Karpas-422 (cell line): ENCODE results near the gene NTM. TPM values are rescaled to one million over a fixed set of nuclear protein-coding genes. Genes with fewer than 3 reads are reported as not detected.

ENCODE experiments used
- DNase-seq: peaks from one replicate; pipeline ENCODE4 v3.0.0-alpha.2; 2015
- H2AFZ ChIP-seq: fragments of 200-600 bp; sonication (generic); 2 replicates; pipeline ENCODE4 v1.6.1; 2014; ENCODE audit warnings: antibody characterized with exemption, low read length, mixed read lengths
- H3K27ac ChIP-seq: fragments of 200-600 bp; sonication (generic); 2 replicates; pipeline ENCODE4 v1.5.1; 2014; ENCODE audit warnings: mild to moderate bottlenecking, low read length, moderate library complexity
- H3K27me3 ChIP-seq: fragments of 200-600 bp; sonication (generic); 2 replicates; pipeline ENCODE4 v1.6.1; 2014; ENCODE audit warnings: low read length, mixed read lengths
- H3K36me3 ChIP-seq: fragments of 200-600 bp; sonication (generic); 2 replicates; pipeline ENCODE4 v1.6.1; 2014; ENCODE audit warnings: low read length, mixed read lengths; ENCODE audit not compliant: insufficient read depth
- H3K4me1 ChIP-seq: fragments of 200-600 bp; sonication (generic); 2 replicates; pipeline ENCODE4 v1.6.1; 2014; ENCODE audit warnings: mild to moderate bottlenecking, low read length, mixed read lengths
- H3K4me2 ChIP-seq: fragments of 200-600 bp; sonication (generic); 2 replicates; pipeline ENCODE4 v1.6.1; 2014; ENCODE audit warnings: low read length, low read depth, mild to moderate bottlenecking; ENCODE audit not compliant: poor library complexity, severe bottlenecking
- H3K4me3 ChIP-seq: fragments of 200-600 bp; sonication (generic); 2 replicates; pipeline ENCODE4 v1.5.1; 2014; ENCODE audit warnings: mild to moderate bottlenecking, antibody characterized with exemption, low read length, mixed read lengths
- H3K79me2 ChIP-seq: fragments of 200-600 bp; sonication (generic); 2 replicates; pipeline ENCODE4 v1.6.1; 2014; ENCODE audit warnings: mild to moderate bottlenecking, low read length, mixed read lengths
- H3K9ac ChIP-seq: fragments of 200-600 bp; sonication (generic); 2 replicates; pipeline ENCODE4 v1.6.0; 2014; ENCODE audit warnings: low read length
- H3K9me2 ChIP-seq: fragments of 200-600 bp; sonication (generic), shearing (Covaris generic); replicated peaks from 2 replicates; pipeline ENCODE4 v1.6.0; 2014; ENCODE audit warnings: mild to moderate bottlenecking, low read length, moderate library complexity; ENCODE audit not compliant: insufficient read depth
- H3K9me3 ChIP-seq: fragments of 300-700, 200-600 bp; sonication (generic); 2 replicates; pipeline ENCODE4 v1.6.1; 2014; ENCODE audit warnings: low read length, mixed read lengths
- H4K20me1 ChIP-seq: fragments of 200-600 bp; sonication (generic); 2 replicates; pipeline ENCODE4 v1.6.1; 2014; ENCODE audit warnings: mild to moderate bottlenecking, antibody characterized with exemption, low read length, low read depth; ENCODE audit not compliant: insufficient read depth
- total RNA-seq: library from RNA; depleted of rRNA; stranded (reverse); fragments of >200 nt; shearing (Covaris generic); gene quantifications from 2 replicates; pipeline ENCODE4 v1.2.3, GENCODE V29; 2014; ENCODE audit warnings: low replicate concordance

The NTM gene
- total RNA-seq, 1 experiment from 2014 or later = not detected

GRCh38 chr11:131393691-131394090 lies 23.3 kb downstream of the NTM start:
- Histone ChIP-seq H3K79me2 (no peaks in the 10 kb centered on the region), H3K9ac (no peak overlapping the region), H3K36me3 (no peaks in the 10 kb centered on the region), H3K4me3 (no peak overlapping the region), H3K27ac (no peak overlapping the region), H3K9me2 (no peaks in the 10 kb centered on the region), H3K9me3 (no peaks in the 10 kb centered on the region), H4K20me1 (no peaks in the 10 kb centered on the region), H3K27me3 (no peaks in the 10 kb centered on the region), H3K4me2 (no peak overlapping the region), H2AFZ (no peak overlapping the region), H3K4me1 (no peaks in the 10 kb centered on the region)
- no peak for DNase-seq

DNA sequence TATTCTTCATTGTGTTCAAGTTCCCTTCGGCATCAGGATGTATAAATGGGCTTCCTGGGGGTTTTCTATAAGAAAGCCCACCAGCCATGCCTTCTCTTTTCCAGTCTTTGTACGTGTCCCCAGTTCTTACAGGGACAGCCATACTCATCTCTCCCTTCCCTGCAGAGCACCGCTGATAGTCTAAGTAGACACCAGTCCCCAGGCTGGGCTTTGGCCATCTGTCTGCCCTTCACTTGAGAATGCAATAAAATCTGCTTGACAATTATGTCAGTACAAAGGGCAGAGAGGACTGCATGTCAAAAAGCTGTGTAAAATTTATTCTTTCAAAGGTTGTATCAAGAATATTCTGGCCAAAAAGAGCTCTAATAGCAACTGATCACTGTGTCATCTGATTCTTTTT lies 27.3 kb downstream of the NTM start:
- Histone ChIP-seq H3K4me3 (no peak overlapping the region), H3K9me3 (no peaks in the 10 kb centered on the region), H3K9me2 (no peaks in the 10 kb centered on the region), H3K4me1 (no peaks in the 10 kb centered on the region), H3K4me2 (no peak overlapping the region), H4K20me1 (no peaks in the 10 kb centered on the region), H3K27ac (no peak overlapping the region), H3K9ac (no peak overlapping the region), H3K36me3 (no peaks in the 10 kb centered on the region), H3K27me3 (no peaks in the 10 kb centered on the region), H3K79me2 (no peaks in the 10 kb centered on the region), H2AFZ (no peak overlapping the region)
- no peak for DNase-seq

DNA sequence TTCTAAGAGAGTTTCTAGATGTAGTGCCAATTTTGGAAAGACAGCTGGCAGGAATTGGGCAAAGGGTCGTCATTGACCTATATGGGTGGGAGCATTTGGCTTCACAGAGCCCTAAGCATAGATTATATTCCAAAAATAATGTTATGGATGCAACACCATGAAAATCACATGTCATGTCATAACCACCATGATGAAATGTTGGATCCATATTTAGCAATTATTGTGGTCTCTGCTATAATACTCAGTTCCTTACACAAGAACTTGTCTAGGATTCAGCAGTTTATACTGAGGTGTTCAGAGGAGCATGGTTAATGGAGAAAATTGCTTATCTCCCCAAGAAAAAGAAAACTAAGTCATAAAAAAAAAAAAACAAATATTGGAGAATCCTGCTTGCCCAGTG lies 31.6 kb downstream of the NTM start:
- Histone ChIP-seq H3K4me3 (no peak overlapping the region), H3K27ac (no peak overlapping the region), H4K20me1 (no peaks in the 10 kb centered on the region), H3K4me1 (no peaks in the 10 kb centered on the region), H3K9me3 (no peaks in the 10 kb centered on the region), H3K9ac (no peak overlapping the region), H3K36me3 (no peaks in the 10 kb centered on the region), H3K27me3 (no peaks in the 10 kb centered on the region), H3K4me2 (no peak overlapping the region), H3K9me2 (no peaks in the 10 kb centered on the region), H3K79me2 (no peaks in the 10 kb centered on the region), H2AFZ (no peak overlapping the region)
- DNase-seq = no peak

- no peak for DNase-seq
- Histone ChIP-seq H3K79me2 (no peaks in the 10 kb centered on the region), H3K9me3 (no peaks in the 10 kb centered on the region), H3K9ac (no peak overlapping the region), H3K4me2 (no peak overlapping the region), H3K36me3 (no peaks in the 10 kb centered on the region), H3K27ac (no peak overlapping the region), H4K20me1 (no peaks in the 10 kb centered on the region), H3K27me3 (no peaks in the 10 kb centered on the region), H2AFZ (no peak overlapping the region), H3K9me2 (no peaks in the 10 kb centered on the region), H3K4me3 (no peak overlapping the region), H3K4me1 (no peaks in the 10 kb centered on the region)
Observed at GRCh38 chr11:131404010-131404409, 33.6 kb downstream of the NTM start.

- no peaks in the 10 kb centered on the region for H3K4me1 ChIP-seq
- no peaks in the 10 kb centered on the region for H3K36me3 ChIP-seq
- no peak overlapping the region for H3K27ac ChIP-seq
- no peak overlapping the region for H2AFZ ChIP-seq
- DNase-seq = peak; percentile 76
- no peak overlapping the region for H3K9ac ChIP-seq
- no peaks in the 10 kb centered on the region for H3K9me2 ChIP-seq
- H3K79me2 ChIP-seq = no peaks in the 10 kb centered on the region
- H3K27me3 ChIP-seq = no peaks in the 10 kb centered on the region
- H3K4me3 ChIP-seq = no peak overlapping the region
- no peaks in the 10 kb centered on the region for H3K9me3 ChIP-seq
- no peak overlapping the region for H3K4me2 ChIP-seq
- H4K20me1 ChIP-seq = no peaks in the 10 kb centered on the region
Observed at GRCh38 chr11:131408025-131408640, 37.7 kb downstream of the NTM start.

GRCh38 chr11:131409345-131409744 lies 38.9 kb downstream of the NTM start:
- H3K27me3 ChIP-seq = no peaks in the 10 kb centered on the region
- H3K27ac ChIP-seq = no peak overlapping the region
- no peak overlapping the region for H2AFZ ChIP-seq
- no peak overlapping the region for H3K9ac ChIP-seq
- H4K20me1 ChIP-seq = no peaks in the 10 kb centered on the region
- no peaks in the 10 kb centered on the region for H3K9me2 ChIP-seq
- no peak for DNase-seq
- H3K4me3 ChIP-seq = no peak overlapping the region
- H3K9me3 ChIP-seq = no peaks in the 10 kb centered on the region
- H3K36me3 ChIP-seq = no peaks in the 10 kb centered on the region
- no peaks in the 10 kb centered on the region for H3K79me2 ChIP-seq
- no peaks in the 10 kb centered on the region for H3K4me1 ChIP-seq
- H3K4me2 ChIP-seq = no peak overlapping the region

DNA sequence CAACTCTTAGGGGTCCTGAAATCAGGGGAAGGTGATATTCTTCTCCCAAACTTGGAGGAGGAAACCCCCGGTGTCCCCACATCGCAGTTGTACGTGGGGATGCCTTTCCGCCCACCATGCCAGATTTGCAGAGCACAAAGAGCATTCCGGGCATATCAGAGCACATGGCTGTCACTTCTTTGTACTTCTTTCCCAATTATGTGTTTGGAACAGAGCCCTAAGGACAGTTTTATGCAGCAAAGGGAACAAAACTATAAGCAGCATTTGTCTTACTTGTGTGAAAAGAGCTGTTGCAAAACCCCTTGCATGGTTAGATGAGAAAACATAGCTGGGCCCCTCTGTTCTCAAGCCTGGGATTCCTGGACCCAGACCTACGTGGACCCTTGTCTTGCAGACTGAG lies 41.2 kb downstream of the NTM start:
- H3K9me2 ChIP-seq = no peaks in the 10 kb centered on the region
- H3K27ac ChIP-seq = no peak overlapping the region
- H3K27me3 ChIP-seq = no peaks in the 10 kb centered on the region
- H3K4me3 ChIP-seq = no peak overlapping the region
- no peaks in the 10 kb centered on the region for H3K36me3 ChIP-seq
- no peaks in the 10 kb centered on the region for H3K9me3 ChIP-seq
- H3K79me2 ChIP-seq = no peaks in the 10 kb centered on the region
- no peak overlapping the region for H3K4me2 ChIP-seq
- H3K9ac ChIP-seq = no peak overlapping the region
- H2AFZ ChIP-seq = no peak overlapping the region
- DNase-seq = no peak
- no peaks in the 10 kb centered on the region for H3K4me1 ChIP-seq
- H4K20me1 ChIP-seq = no peaks in the 10 kb centered on the region

GRCh38 chr11:131412061-131412460 lies 41.6 kb downstream of the NTM start:
- H3K4me2 ChIP-seq = no peak overlapping the region
- no peaks in the 10 kb centered on the region for H3K79me2 ChIP-seq
- H3K27ac ChIP-seq = no peak overlapping the region
- H3K27me3 ChIP-seq = no peaks in the 10 kb centered on the region
- DNase-seq = no peak
- H3K9ac ChIP-seq = no peak overlapping the region
- no peak overlapping the region for H3K4me3 ChIP-seq
- H3K9me2 ChIP-seq = no peaks in the 10 kb centered on the region
- H3K36me3 ChIP-seq = no peaks in the 10 kb centered on the region
- no peaks in the 10 kb centered on the region for H4K20me1 ChIP-seq
- no peaks in the 10 kb centered on the region for H3K4me1 ChIP-seq
- H3K9me3 ChIP-seq = no peaks in the 10 kb centered on the region
- H2AFZ ChIP-seq = no peak overlapping the region

DNA sequence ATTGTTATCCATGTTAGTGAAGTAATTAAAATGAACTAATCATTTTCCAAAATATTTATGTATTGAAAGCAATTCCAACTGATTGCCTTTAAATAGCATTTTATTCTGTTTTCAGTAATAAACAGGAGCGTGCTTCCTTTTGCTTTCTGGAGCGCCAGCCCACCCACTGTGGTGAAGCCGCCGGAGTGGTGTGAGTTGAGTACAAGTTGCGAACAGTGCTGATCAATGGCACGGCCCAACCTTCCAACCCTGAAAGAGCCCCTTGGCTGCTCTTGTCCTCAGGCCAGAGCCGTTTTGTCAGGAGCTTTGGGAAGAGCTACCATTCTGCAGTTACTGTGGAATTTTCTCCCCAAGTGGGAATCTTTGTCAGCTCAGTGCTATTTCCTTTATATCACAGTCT lies 42.8 kb downstream of the NTM start:
- H3K27ac ChIP-seq = no peak overlapping the region
- H3K4me3 ChIP-seq = no peak overlapping the region
- no peaks in the 10 kb centered on the region for H3K9me3 ChIP-seq
- H2AFZ ChIP-seq = no peak overlapping the region
- no peak overlapping the region for H3K4me2 ChIP-seq
- peaks cover 7% of the 10 kb centered on the region for H3K4me1 ChIP-seq
- no peak overlapping the region for H3K9ac ChIP-seq
- H3K79me2 ChIP-seq = no peaks in the 10 kb centered on the region
- no peak for DNase-seq
- H3K9me2 ChIP-seq = no peaks in the 10 kb centered on the region
- H3K36me3 ChIP-seq = no peaks in the 10 kb centered on the region
- no peaks in the 10 kb centered on the region for H3K27me3 ChIP-seq
- no peaks in the 10 kb centered on the region for H4K20me1 ChIP-seq
